PC-3 (cell line): Measurements from ENCODE around the gene PDZD2.

Experiments
- CTCF ChIP-seq: fragments of 300-600 bp; sonication (generic); conservative IDR thresholded peaks from 2 replicates; pipeline ENCODE4 v1.5.1; 2017; ENCODE audit warnings: antibody characterized with exemption, low read depth, mild to moderate bottlenecking, low read length
- EZH2 ChIP-seq: fragments of 300-600 bp; sonication (generic); IDR thresholded peaks from one replicate; pipeline ENCODE4 v1.6.1; 2017; ENCODE audit warnings: antibody characterized with exemption, mild to moderate bottlenecking, low read length; ENCODE audit not compliant: unreplicated experiment

GRCh38 chr5:31750215-31750614, 111.3 kb downstream of the PDZD2 start:
- TF ChIP-seq CTCF (no peak), EZH2 (no peak)
